Panc1 (cell line): ENCODE measurements around the gene ARHGEF25. TPM values are rescaled to one million over a fixed set of nuclear protein-coding genes. Genes with fewer than 3 reads are reported as not detected.

Experiments used
- ATAC-seq: fragments of 200-7000 bp; cut with Tn5 transposase; 2 replicates; pipeline ENCODE4 v1.9.1; 2020; ENCODE audit warnings: mild to moderate bottlenecking, moderate library complexity
- BruUV-seq: library from RNA; stranded (reverse); fragments of 400-500 nt; replicated peaks from 2 replicates; lab custom pipeline; 2021; lab: Mats Ljungman, UMichigan
- CTCF ChIA-PET: fragments of 300-600 bp; sonication (Branson Sonifier 250); formaldehyde crosslinking; loops from one replicate; lab custom pipeline; 2022; ENCODE audit warnings: antibody characterized with exemption; lab: Charles Lee
- POLR2A ChIA-PET: fragments of 300-600 bp; sonication (Branson Sonifier 250); formaldehyde crosslinking; loops from one replicate; lab custom pipeline; 2022; ENCODE audit warnings: antibody characterized with exemption; lab: Charles Lee
- DNase-seq: peaks from one replicate; pipeline ENCODE4 v3.0.0-alpha.2; 2010; ENCODE audit warnings: low read depth, low spot score
- H3K27ac ChIP-seq: 2 replicates; pipeline ENCODE4 v1.5.1; 2011; ENCODE audit warnings: mild to moderate bottlenecking, low read length, inconsistent platforms
- H3K27me3 ChIP-seq: fragments of 200-500 bp; sonication (Bioruptor generic); 2 replicates; pipeline ENCODE4 v1.6.0; 2014; ENCODE audit warnings: low read length, inconsistent platforms; ENCODE audit not compliant: control insufficient read depth, insufficient read depth
- H3K36me3 ChIP-seq: fragments of 200-500 bp; sonication (Bioruptor generic); 2 replicates; pipeline ENCODE4 v1.5.1; 2014; ENCODE audit warnings: inconsistent platforms, mild to moderate bottlenecking, low read length, moderate library complexity; ENCODE audit not compliant: control insufficient read depth, insufficient read depth
- H3K4me1 ChIP-seq: 2 replicates; pipeline ENCODE4 v1.5.1; 2011; ENCODE audit warnings: inconsistent platforms, mild to moderate bottlenecking, low read length, moderate library complexity; ENCODE audit not compliant: control insufficient read depth, insufficient read depth
- H3K4me3 ChIP-seq, 2 experiments: 2 replicates each; pipeline ENCODE4 v1.5.1; 2011 to 2012; ENCODE audit warnings: low read depth in 2 of 2, low read length in 2 of 2, mild to moderate bottlenecking in 2 of 2, inconsistent platforms in 1 of 2, moderate library complexity in 1 of 2
- H3K9me3 ChIP-seq: fragments of 200-500 bp; sonication (Bioruptor generic); 2 replicates; pipeline ENCODE4 v1.5.1; 2014; ENCODE audit warnings: low read depth, mild to moderate bottlenecking, inconsistent platforms, low read length, moderate library complexity; ENCODE audit not compliant: control insufficient read depth, insufficient read depth
- CTCF ChIP-seq: fragments of 450-650 bp; IDR thresholded peaks from 2 replicates; pipeline ENCODE4 v1.5.1; 2017; ENCODE audit warnings: mild to moderate bottlenecking
- POLR2AphosphoS5 ChIP-seq: IDR thresholded peaks from 2 replicates; pipeline ENCODE4 v1.6.1; 2012; ENCODE audit warnings: mild to moderate bottlenecking, low read depth, low read length, moderate library complexity
- SIN3A ChIP-seq: IDR thresholded peaks from 2 replicates; pipeline ENCODE4 v1.6.1; 2012; ENCODE audit warnings: low read depth, mild to moderate bottlenecking, low read length, moderate library complexity, borderline replicate concordance; ENCODE audit not compliant: insufficient read depth
- TCF7L2 ChIP-seq: IDR thresholded peaks from 2 replicates; pipeline ENCODE4 v1.6.1; 2011; ENCODE audit warnings: mild to moderate bottlenecking, low read depth, low read length, inconsistent platforms
- in situ Hi-C: cut with HindIII; loops from 2 replicates; pipeline ENCODE4 v1.10.0; 2016; ENCODE audit warnings: low sequenced_read_pairs, low pct_unique_long_range_greater_than_20kb
- intact Hi-C: fragments of 100-400 bp; cut with micrococcal nuclease; formaldehyde crosslinking; loops from one replicate; pipeline ENCODE4 v1.10.0; 2022; ENCODE audit not compliant: unreplicated experiment
- total RNA-seq: library from RNA; stranded (reverse); gene quantifications from one replicate; pipeline ENCODE4 v1.2.1, GENCODE V29; 2021; ENCODE audit not compliant: unreplicated experiment
- TF ChIP-seq, protein P1 (sequence below), 2 experiments: IDR thresholded peaks; 2 replicates each; pipeline ENCODE4 v1.6.1; 2011 to 2012; ENCODE audit warnings: low read depth in 2 of 2, control low read depth in 1 of 2, low read length in 1 of 2, mild to moderate bottlenecking in 1 of 2, moderate library complexity in 1 of 2; ENCODE audit not compliant: insufficient read depth in 1 of 2

ARHGEF25 gene
- total RNA-seq, 1 experiment from 2014 or later, result 10.5 TPM

DNA sequence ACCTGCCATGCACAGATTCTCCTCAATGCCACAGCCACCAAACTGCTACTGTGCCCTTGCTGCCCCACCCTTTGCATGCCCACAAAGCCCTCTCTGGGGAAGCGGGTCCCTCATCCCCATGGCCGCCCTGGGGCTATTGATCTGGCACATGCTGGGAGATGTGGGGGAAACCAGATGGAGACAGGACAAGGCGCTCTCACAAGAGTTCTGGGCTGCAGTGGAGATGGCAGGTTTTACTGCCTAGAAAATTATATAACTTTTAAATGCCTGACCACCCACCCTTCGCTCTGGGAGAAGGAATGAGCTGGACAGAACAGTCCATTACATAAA, 30.8 kb upstream of the ARHGEF25 start:
- H3K27me3 ChIP-seq, result no peaks in the 10 kb centered on the region
- TF ChIP-seq POLR2AphosphoS5, result no peak
- TF ChIP-seq TCF7L2, result no peak
- no peak for TF ChIP-seq CTCF
- TF ChIP-seq, protein P1, sequence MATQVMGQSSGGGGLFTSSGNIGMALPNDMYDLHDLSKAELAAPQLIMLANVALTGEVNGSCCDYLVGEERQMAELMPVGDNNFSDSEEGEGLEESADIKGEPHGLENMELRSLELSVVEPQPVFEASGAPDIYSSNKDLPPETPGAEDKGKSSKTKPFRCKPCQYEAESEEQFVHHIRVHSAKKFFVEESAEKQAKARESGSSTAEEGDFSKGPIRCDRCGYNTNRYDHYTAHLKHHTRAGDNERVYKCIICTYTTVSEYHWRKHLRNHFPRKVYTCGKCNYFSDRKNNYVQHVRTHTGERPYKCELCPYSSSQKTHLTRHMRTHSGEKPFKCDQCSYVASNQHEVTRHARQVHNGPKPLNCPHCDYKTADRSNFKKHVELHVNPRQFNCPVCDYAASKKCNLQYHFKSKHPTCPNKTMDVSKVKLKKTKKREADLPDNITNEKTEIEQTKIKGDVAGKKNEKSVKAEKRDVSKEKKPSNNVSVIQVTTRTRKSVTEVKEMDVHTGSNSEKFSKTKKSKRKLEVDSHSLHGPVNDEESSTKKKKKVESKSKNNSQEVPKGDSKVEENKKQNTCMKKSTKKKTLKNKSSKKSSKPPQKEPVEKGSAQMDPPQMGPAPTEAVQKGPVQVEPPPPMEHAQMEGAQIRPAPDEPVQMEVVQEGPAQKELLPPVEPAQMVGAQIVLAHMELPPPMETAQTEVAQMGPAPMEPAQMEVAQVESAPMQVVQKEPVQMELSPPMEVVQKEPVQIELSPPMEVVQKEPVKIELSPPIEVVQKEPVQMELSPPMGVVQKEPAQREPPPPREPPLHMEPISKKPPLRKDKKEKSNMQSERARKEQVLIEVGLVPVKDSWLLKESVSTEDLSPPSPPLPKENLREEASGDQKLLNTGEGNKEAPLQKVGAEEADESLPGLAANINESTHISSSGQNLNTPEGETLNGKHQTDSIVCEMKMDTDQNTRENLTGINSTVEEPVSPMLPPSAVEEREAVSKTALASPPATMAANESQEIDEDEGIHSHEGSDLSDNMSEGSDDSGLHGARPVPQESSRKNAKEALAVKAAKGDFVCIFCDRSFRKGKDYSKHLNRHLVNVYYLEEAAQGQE (IDR thresholded peaks at IDR 0.05; ENCODE audit: insufficient read depth in 1 of 2, low read depth in 2 of 2, low read length in 1 of 2), result no peak
- no peak for TF ChIP-seq SIN3A
- in situ Hi-C loops (no loop called here), intact Hi-C loops (loop anchor here (5.0 kb wide), 1 partner anchor 157 kb away; the partner anchor contains the start of gene AGAP2)
- ChIA-PET POLR2A (interaction anchor here (0.6 kb wide), 1 partner anchor 16 kb away, joined by 3 read pairs; no protein-coding TSS in a partner anchor), CTCF (interaction anchor here (0.5 to 0.6 kb wide), 3 partner anchors 42 to 114 kb away, joined by 3 to 6 read pairs (median 4); no protein-coding TSS in a partner anchor)
- BruUV-seq, result no TSS peak
- H3K36me3 ChIP-seq, result no peaks in the 10 kb centered on the region
- no peak for DNase-seq
- no peak overlapping the region for H3K4me3 ChIP-seq
- H3K27ac ChIP-seq, result no peak overlapping the region
- no peak for ATAC-seq
- H3K9me3 ChIP-seq, result no peaks in the 10 kb centered on the region
- no peaks in the 10 kb centered on the region for H3K4me1 ChIP-seq

- POLR2A ChIA-PET, result interaction anchor here (0.7 kb wide), 1 partner anchor 28 kb away, joined by 3 read pairs; no protein-coding TSS in a partner anchor
- no peak for ATAC-seq
Measured at GRCh38 chr12:57581802-57582201, 29.4 kb upstream of the ARHGEF25 start.

More at GRCh38 chr12:57581802-57582201, 29.4 kb upstream of the ARHGEF25 start:
- Histone ChIP-seq H3K4me1 (no peaks in the 10 kb centered on the region), H3K9me3 (no peaks in the 10 kb centered on the region), H3K27me3 (no peaks in the 10 kb centered on the region), H3K36me3 (no peaks in the 10 kb centered on the region), H3K4me3 (no peak overlapping the region), H3K27ac (no peak overlapping the region)
- no peak for TF ChIP-seq POLR2AphosphoS5
- TF ChIP-seq TCF7L2, result no peak
- TF ChIP-seq, protein P1 (IDR thresholded peaks at IDR 0.05; ENCODE audit: insufficient read depth in 1 of 2, low read depth in 2 of 2, low read length in 1 of 2), result no peak
- TF ChIP-seq SIN3A, result no peak
- TF ChIP-seq CTCF, result no peak
- CTCF ChIA-PET, result no interaction called here
- DNase-seq, result no peak
- no TSS peak for BruUV-seq
- intact Hi-C loops (loop anchor here (5.0 kb wide), 1 partner anchor 155 kb away; the partner anchor contains the start of gene AGAP2), in situ Hi-C loops (no loop called here)
